NCI-H2107 treated with DMSO at 0.1 percent for 48 hours (cell line): Measurements from ENCODE around the gene INTS2.
"Not testable (repeated sequence)": the region's sequence is repeated elsewhere in the genome, so short reads cannot be mapped to it uniquely, and the experiment has no call there.

Source experiments
- DNase-seq: peaks from one replicate; lab custom pipeline; 2025; ENCODE audit not compliant: unreplicated experiment; lab: John Stamatoyannopoulos, UW

The INTS2 gene, protein sequence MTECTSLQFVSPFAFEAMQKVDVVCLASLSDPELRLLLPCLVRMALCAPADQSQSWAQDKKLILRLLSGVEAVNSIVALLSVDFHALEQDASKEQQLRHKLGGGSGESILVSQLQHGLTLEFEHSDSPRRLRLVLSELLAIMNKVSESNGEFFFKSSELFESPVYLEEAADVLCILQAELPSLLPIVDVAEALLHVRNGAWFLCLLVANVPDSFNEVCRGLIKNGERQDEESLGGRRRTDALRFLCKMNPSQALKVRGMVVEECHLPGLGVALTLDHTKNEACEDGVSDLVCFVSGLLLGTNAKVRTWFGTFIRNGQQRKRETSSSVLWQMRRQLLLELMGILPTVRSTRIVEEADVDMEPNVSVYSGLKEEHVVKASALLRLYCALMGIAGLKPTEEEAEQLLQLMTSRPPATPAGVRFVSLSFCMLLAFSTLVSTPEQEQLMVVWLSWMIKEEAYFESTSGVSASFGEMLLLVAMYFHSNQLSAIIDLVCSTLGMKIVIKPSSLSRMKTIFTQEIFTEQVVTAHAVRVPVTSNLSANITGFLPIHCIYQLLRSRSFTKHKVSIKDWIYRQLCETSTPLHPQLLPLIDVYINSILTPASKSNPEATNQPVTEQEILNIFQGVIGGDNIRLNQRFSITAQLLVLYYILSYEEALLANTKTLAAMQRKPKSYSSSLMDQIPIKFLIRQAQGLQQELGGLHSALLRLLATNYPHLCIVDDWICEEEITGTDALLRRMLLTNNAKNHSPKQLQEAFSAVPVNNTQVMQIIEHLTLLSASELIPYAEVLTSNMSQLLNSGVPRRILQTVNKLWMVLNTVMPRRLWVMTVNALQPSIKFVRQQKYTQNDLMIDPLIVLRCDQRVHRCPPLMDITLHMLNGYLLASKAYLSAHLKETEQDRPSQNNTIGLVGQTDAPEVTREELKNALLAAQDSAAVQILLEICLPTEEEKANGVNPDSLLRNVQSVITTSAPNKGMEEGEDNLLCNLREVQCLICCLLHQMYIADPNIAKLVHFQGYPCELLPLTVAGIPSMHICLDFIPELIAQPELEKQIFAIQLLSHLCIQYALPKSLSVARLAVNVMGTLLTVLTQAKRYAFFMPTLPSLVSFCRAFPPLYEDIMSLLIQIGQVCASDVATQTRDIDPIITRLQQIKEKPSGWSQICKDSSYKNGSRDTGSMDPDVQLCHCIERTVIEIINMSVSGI

DNA sequence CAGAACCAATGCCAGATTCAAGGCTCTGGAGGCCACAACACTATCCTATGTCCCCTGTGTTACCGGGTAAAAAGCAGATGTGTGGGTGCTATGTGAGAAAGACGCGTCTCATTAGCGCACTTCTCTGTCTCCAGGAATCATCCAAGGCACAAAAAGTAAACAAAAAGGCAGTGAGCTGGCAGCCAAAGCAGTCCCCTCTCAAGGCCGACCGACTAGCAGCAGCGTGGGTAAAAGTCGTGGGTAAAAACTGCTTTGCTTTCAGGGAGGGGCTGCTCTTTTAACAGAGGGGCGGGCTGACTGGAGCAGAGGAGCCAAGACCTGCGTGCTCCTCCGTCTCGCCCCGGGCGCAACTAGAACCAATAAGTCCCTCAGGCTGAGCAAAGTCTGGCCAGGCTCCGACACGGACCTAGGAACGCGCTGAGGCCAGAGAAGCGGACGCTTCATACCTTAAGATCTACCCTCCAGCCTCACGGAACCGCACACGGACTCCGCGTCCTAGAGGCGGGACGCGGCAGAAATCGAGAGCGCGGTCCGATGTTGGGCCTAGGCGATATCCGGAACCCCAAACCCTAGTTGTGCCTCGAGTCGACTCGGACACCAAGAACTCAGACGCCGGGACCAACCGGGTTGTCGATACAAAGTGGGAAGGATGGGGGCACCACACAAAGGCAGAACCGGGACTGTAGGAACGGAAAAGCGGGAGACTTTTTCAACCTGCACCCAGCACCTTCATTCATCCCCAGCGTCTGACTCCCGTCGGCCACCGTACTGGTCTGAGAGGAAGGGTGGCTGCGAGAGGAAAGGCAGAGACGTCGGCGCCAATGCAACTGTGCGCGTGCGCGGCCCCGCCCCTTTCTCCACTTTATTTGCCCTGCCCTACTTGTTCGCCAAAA is at the start of gene INTS2:
TSS of gene INTS2 (minus strand) at position 775 of the 893 bp plus-strand sequence. CDS start 1,338 bp downstream, outside the sequence.
- peak; percentile 85 for DNase-seq

DNA sequence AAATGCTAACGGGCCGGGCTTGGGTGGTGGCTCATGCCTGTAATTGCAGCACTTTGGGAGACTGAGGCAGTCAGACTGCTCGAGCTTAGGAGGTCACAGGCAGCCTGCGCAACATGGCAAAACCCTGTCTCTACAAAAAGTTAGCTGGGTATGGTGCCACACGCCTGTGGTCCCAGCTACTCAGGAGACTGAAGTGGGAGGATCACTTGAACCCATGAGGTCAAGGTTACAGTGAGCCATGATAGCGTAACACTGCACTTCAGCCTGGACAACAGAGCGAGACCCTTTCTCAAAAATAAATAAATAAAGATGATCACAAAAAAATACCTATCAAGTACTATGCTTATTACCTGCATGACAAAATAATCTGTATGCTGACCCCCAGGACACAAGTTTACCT is 46.3 kb upstream of the INTS2 start:
- DNase-seq: no peak

DNA sequence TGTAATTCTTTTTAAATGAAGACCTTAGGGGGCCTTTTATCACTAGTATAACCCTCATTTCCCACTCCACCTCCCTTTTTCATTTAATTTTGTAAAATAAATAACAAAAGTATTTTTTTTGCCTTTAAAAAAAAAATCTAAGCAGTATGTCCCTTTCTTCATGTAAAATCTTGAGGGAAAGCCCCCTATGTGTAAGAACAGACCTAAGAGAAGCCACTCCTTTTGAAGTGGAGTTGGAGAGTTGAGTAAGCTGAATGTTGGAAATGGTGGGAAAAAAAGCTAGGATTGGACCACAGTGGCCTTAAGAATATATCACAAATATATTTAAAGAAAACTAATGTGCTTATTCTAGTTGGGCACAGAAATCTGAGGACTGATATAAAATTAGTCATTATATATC is 44.5 kb upstream of the INTS2 start:
- DNase-seq: no peak

DNA sequence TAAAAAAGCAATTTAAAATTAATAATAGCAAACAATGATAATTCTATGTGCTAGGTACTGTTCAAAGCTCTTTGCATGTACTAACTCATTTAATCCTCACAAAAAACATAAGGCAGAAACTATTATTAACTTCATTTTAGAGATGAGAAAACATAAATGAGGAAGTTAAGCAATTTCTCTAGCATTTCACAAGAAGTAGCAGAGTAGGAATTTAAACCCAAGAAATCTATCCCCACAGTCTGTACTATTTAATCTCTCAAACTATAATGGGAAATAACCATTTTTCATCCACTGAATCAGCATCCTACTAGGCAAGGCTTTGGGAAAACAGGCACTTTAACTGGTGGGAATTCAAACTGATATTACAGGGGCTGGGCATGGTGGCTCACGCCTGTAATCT is 42.2 kb upstream of the INTS2 start:
- no peak for DNase-seq

DNA sequence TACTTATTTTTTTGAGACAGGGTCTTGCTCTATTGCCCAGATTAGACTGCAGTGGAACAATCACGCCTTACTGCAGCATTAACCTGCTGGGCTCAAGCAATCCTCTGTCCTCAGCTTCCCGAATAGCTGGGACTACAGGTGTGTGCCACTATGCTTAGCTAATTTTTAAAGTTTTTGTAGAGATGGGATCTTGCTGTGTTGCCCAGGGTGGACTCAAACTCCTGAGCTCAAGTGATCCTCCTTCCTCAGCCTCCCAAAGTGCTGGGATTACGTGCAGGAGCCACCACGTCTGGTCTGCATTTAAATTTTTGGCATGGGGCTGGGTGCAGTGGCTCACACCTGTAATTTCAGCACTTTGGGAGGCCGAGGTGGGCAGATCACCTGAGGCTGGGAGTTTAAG is 41.0 kb upstream of the INTS2 start:
- no peak for DNase-seq

DNA sequence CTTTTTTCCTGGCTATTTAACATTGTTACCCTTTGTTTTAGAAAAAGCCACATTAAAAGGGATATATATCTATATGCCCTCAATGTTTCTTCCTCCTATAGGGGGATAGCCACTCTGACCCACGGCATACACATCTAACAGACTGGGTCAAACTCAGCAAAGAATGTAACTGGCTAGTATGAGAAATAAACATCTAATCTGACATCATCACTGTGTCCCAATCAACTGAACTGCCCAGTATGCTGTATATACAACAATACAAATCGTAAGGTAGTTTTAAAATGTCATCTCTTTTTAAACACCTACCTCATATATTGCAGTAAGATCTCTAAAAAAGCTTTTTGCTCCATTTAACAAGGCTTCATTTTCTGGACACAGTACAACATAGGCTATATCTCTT is 39.9 kb upstream of the INTS2 start:
- no peak for DNase-seq

DNA sequence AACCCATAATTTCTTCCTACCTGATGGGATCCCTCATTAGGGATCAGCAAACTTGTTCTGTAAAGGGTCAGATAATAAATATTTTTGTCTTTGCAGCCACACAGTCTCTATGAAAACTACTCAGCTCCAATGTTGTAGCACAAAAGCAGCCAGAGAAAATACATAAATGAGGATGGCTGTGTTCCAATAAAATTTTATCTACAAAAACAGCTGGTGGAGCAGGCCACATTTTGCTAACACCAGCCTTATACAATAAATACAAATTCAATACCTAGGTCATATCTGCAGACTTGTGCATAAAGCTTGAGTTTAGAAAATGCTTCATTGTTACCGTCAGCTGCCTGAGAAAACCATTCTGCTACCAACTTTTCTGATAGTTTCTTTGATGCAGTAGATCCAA is 38.4 kb upstream of the INTS2 start:
- DNase-seq: no peak

DNA sequence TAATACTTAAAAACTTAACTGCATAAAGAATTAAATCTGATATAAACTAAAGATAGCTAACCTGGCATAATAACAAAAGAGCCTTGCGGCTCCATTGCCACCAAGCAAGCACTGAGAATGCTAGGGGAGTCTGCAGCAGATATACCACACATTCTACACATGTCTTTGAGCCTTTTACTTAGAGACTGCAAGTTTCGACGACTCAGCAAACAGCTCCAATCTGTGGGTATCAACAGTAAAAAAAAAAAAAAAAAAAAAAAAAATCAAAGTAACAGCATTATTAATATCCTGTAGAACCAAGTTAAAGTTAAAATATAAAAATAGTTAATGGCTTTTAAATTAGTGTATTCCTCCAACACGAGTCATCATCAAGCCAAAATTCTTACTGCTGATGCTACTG is 27.8 kb upstream of the INTS2 start:
- no peak for DNase-seq

DNA sequence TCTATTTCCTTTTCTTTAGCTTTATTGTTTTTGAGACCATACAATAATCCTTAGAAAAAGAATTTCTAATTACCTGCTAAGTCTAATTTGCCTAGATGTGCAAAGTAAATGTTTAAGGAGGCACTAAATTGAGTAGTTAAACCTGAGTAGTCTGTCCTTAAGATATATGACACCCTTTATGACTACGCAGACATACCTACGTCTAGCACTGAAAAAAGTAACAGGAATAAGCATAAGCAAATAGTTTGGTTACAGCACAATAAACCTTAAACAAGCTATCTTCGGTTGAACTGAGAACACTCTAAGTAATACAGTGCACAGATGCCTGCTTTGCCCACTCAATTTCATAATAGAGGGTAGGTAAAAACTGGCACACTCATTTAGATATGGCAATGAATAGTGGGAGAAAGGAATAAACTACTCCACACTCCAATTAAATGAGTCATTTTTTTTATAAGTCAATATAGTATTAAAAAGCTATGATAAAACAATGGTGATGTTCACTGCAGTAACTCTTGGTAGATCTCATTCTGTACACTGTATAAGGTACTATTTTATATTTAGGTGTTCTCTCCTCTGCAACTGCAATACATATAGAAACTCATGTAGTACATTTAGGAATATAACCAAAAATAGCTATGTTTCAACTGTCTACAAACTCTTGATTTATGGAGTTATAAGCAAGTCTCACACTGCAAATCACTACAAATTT is 19.7 kb upstream of the INTS2 start:
- DNase-seq: no peak

DNA sequence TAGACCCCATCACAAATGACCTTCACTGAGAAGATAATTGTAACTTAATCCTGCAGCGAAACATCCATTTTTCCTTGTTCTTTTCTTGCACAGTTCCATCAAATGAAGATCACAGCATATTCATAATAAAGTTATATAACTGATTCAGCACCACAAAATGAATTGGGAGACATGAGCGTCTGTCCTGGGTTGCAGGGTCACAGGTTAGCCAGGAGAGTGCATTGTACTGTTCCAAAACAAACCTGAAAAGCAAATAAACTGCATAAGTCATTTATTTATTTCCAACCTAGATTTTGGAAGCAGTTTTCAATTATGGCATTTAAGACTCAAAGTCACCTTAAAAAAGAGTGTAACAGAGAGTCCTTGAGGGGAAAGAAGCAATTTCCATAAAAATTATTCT is 18.6 kb upstream of the INTS2 start:
- no peak for DNase-seq

DNA sequence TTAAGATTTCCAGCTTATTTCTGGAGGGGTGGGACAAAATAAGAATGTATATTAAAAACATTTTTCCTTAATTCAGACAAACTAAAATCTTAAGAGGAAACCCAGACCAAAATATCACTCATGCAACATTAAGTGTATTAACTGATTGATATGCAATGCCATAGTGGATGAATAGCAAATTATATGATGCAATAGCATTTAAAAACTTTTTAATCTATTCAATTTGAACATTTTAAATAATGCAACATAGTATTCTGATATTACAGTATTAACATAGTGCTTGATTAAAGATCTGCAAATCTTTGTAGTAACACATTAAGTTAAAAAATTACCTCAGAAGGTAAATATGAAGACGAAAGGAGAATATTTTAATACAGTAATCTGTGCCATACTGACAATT is 15.3 kb upstream of the INTS2 start:
- no peak for DNase-seq

DNA sequence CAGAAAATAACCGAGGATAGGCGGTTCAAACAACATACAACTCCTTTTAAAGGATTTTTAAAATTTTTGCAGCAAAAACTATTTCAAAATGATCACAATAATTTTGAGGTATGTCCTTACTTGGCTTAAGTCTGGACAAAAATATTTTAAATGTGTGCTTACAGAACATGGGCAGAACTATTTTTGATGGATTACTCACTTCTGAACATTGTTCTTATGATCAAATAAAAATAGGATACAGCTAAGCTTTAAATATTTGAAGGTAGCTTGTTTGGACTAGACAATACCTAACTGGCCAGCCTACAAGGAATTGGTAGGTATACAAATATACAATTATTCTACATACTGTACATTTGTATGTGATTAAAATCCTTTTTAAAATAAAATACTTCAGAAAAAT is 14.3 kb upstream of the INTS2 start:
- DNase-seq: no peak

DNA sequence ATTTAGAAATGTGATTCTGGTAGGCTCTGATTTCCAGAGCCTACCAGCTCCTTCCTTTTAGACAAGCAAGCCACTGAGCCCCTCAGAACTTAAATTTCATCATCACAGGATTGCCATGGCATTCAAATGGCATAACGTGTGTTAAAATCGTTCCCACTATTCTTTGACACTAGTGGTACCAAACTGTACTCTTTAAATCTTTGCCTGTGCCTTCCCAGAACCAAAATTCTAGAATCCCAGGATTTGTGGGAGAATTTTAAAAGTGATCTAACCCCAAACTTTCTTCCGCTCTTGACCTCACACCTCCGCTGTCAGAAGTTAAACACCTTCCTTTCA is 287 bp upstream of the INTS2 start:
- no peak for DNase-seq

DNA sequence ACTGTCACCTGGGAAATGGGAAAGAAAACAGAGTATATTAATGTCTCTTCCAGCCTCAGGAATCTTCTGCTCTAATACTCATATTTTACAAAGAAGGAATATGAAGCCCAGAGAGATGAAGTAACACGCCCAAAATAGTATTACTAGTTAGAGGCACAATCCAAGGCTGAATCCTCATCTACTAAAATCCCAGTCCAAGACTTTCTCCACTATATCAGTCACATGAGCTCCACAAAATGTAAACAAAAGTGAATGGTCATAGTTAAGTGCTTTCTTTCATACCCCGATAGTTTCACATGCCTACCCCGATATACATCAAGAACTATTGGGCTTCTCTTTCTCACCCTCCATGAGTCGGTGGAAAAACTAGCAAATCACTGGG is 965 bp downstream of the INTS2 start:
- DNase-seq: no peak

DNA sequence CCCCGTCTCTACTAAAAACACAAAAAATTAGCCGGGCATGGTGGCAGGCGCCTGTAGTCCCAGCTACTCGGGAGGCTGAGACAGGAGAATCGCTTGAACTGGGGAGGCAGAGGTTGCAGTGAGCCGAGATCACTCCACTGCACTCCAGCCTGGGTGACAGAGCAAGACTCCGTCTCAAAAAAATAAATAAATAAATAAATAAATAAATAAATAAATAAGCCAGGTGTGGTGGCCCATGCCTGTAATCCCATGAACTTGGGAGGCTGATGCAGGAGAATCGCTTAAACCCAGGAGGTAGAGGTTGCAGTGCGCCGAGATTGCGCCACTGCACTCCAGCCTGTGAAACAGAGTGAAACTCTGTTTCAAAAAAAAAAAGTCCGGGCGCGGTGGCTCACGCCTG is 12.6 kb downstream of the INTS2 start:
- DNase-seq: not testable (repeated sequence)

DNA sequence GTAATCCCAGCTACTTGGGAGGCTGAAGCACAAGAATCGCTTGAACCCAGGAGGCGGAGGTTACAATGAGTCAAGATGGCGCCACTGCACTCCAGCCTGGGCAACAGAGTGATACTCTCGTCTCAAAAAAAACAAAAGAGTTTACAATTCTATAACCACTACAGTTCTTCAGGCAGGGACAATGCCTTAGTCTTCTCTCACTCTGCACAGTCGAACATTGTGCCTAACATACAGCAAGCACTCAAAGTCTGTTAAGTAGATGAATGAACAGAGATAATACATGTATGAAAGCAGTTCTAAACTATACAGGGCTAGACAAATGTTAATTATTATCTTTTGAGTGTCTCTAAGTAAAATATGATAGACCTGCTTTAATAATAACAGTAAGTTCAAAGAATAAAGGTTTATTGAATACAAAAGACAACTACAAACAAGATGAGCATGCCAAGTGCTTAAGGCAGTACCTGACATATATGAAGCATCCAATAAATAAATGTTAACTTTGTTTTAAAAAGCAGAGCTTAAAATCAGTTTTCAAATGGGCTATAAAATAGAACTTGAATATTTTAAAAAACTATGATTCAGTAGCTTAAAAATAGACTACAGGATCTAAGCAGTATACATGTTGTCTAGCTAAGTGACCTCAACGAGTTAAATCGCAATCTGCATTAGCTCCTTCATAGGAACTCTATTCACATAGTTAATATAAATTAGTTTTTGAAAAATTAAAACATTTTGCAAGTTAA is 19.3 kb downstream of the INTS2 start:
- DNase-seq: no peak

DNA sequence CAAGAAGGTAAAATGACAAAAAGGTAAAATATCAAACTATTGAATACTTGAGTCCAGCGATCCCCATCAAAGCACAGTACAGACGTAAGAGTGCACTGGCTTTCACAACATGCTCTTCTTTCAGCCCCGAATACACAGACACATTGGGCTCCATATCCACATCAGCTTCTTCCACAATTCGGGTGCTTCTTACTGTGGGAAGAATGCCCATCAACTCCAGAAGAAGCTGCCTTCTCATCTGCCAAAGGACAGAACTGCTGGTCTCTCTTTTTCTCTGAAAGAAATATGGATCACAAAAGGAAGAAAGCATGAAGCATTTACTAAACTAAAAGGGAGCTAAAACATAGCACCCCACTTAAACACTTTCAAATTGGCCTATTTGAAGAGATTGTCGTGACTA is 20.4 kb downstream of the INTS2 start:
- DNase-seq: no peak

DNA sequence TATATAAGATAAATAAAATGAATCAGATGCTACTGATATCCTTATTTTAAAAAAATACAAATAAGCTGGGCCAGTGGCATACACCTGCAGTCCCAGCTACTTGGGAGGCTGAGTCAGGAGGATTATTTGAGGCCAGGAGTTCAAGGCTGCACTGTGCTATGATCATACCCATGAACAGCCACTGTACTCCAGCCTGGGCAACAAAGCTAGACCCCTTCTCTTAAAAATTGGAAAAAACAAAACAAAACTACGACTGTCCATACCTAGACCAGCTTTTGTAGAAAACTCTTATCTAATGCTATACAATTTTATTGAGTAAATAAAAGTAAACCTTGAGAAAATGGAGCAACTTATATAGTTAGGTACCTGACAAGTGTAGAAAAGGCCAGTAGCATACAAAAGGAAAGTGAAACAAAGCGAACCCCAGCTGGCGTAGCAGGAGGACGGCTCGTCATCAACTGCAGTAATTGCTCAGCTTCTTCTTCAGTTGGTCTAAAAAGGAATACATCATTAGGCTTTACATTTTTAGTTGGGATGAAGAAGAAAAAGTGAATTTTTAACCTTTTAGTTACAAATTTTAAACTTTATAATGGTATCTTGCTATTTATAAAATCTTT is 23.6 kb downstream of the INTS2 start:
- DNase-seq: no peak

DNA sequence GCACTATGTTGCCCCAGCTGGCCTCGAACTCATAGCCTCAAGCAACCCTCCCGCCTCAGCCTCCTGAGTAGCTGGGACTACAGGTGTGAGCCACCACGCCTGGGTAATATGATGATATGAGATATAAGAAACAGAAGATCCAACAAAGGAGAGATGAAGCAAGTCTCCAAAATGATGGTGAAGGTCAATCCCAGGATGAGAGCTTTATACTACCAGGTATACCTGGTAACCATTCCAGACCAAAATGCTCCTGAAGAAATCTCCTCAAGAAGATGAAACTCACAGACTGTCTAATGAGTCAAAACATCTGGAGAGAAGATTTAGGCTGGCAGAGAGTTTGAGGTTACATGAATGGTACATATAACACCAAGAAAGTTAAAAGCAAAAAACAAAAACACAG is 24.5 kb downstream of the INTS2 start:
- DNase-seq: no peak
